Measurements from ENCODE around the gene NQO2.
"Not testable (repeated sequence)": the region's sequence is repeated elsewhere in the genome, so short reads cannot be mapped to it uniquely, and the experiment has no call there.

NQO2 gene

GRCh38 chr6:3005874-3006273, 6.2 kb downstream of the NQO2 start:
- H2BK5ac ChIP-seq (ENCODE audit: low read depth, low read length, poor library complexity, severe bottlenecking): no peak overlapping the region
- H2BK120ac ChIP-seq (ENCODE audit: low read depth, low read length): no peak overlapping the region
- no peak overlapping the region for H2BK12ac ChIP-seq (ENCODE audit: low read length in 2 of 2)
- H3K27me3 ChIP-seq (ENCODE audit: control insufficient read depth in 1 of 2, insufficient read depth in 1 of 2, low read length in 2 of 2): no peaks in the 10 kb centered on the region
- no peak for DNase-seq
- H2AK5ac ChIP-seq (ENCODE audit: low read length, severe bottlenecking): no peak overlapping the region
- no peak overlapping the region for H2BK15ac ChIP-seq (ENCODE audit: low read depth, poor library complexity, severe bottlenecking)
- H3K9me3 ChIP-seq (ENCODE audit: control insufficient read depth, low read length): peaks cover 13% of the 10 kb centered on the region
- H4K91ac ChIP-seq (ENCODE audit: low read length): no peak overlapping the region
- 99% methylated on average over 9 of the region's 9 CpGs for WGBS
- H2AFZ ChIP-seq (ENCODE audit: low read depth, low read length): no peak overlapping the region
- no peak overlapping the region for H3K4ac ChIP-seq (ENCODE audit: low read depth in 1 of 2, low read length in 2 of 2)
- no peaks in the 10 kb centered on the region for H3K79me1 ChIP-seq (replicated peaks; ENCODE audit: low read length, poor library complexity, severe bottlenecking)
- peaks cover 8 to 52% of the 10 kb centered on the region in 2 experiments for H3K36me3 ChIP-seq (ENCODE audit: control insufficient read depth in 1 of 2, insufficient read depth in 2 of 2, low read depth in 1 of 2, low read length in 2 of 2)
- no peak overlapping the region for H3K18ac ChIP-seq (ENCODE audit: low read depth in 1 of 2, low read length in 2 of 2)
- H4K8ac ChIP-seq (ENCODE audit: low read length): no peak overlapping the region
- no peak overlapping the region for H3K4me3 ChIP-seq (ENCODE audit: insufficient read depth in 1 of 2, low read depth in 1 of 2, low read length in 2 of 2)
- H3K23ac ChIP-seq (ENCODE audit: low read length in 2 of 2): no peak overlapping the region
- H3K27ac ChIP-seq (ENCODE audit: low read length, poor library complexity, severe bottlenecking): no peak overlapping the region
- H3K9ac ChIP-seq (ENCODE audit: low read length): no peak overlapping the region
- H3K4me2 ChIP-seq (ENCODE audit: low read length, poor library complexity, severe bottlenecking): no peak overlapping the region
- no peak overlapping the region for H3K14ac ChIP-seq (ENCODE audit: low read length in 2 of 2)
- no peaks in the 10 kb centered on the region for H3K4me1 ChIP-seq (ENCODE audit: control insufficient read depth, insufficient read depth, low read depth, low read length)

- Histone ChIP-seq H3K9ac (ENCODE audit: low read length) (no peak overlapping the region), H3K18ac (ENCODE audit: low read depth in 1 of 2, low read length in 2 of 2) (no peak overlapping the region), H3K27me3 (ENCODE audit: control insufficient read depth in 1 of 2, insufficient read depth in 1 of 2, low read length in 2 of 2) (no peaks in the 10 kb centered on the region), H2BK12ac (ENCODE audit: low read length in 2 of 2) (no peak overlapping the region), H3K4me2 (ENCODE audit: low read length, poor library complexity, severe bottlenecking) (no peak overlapping the region), H2AFZ (ENCODE audit: low read depth, low read length) (no peak overlapping the region), H3K27ac (ENCODE audit: low read length, poor library complexity, severe bottlenecking) (no peak overlapping the region), H2BK15ac (ENCODE audit: low read depth, poor library complexity, severe bottlenecking) (no peak overlapping the region), H3K4me3 (ENCODE audit: insufficient read depth in 1 of 2, low read depth in 1 of 2, low read length in 2 of 2) (no peak overlapping the region), H3K9me3 (ENCODE audit: control insufficient read depth, low read length) (peaks cover 19% of the 10 kb centered on the region), H3K4me1 (ENCODE audit: control insufficient read depth, insufficient read depth, low read depth, low read length) (no peaks in the 10 kb centered on the region), H3K79me1 (replicated peaks; ENCODE audit: low read length, poor library complexity, severe bottlenecking) (no peaks in the 10 kb centered on the region), H3K23ac (ENCODE audit: low read length in 2 of 2) (no peak overlapping the region), H2BK5ac (ENCODE audit: low read depth, low read length, poor library complexity, severe bottlenecking) (no peak overlapping the region), H2AK5ac (ENCODE audit: low read length, severe bottlenecking) (no peak overlapping the region), H3K14ac (ENCODE audit: low read length in 2 of 2) (no peak overlapping the region), H4K8ac (ENCODE audit: low read length) (no peak overlapping the region), H3K4ac (ENCODE audit: low read depth in 1 of 2, low read length in 2 of 2) (no peak overlapping the region), H2BK120ac (ENCODE audit: low read depth, low read length) (no peak overlapping the region), H3K36me3 (ENCODE audit: control insufficient read depth in 1 of 2, insufficient read depth in 2 of 2, low read depth in 1 of 2, low read length in 2 of 2) (peaks cover 8 to 58% of the 10 kb centered on the region in 2 experiments), H4K91ac (ENCODE audit: low read length) (no peak overlapping the region)
- 100% methylated on average over 2 of the region's 5 CpGs for WGBS
- DNase-seq: no peak
These were observed 6.8 kb downstream of the NQO2 start for GRCh38 chr6:3006476-3006875.

- H3K23ac ChIP-seq (ENCODE audit: low read length in 2 of 2): no peak overlapping the region
- no peaks in the 10 kb centered on the region for H3K4me1 ChIP-seq (ENCODE audit: control insufficient read depth, insufficient read depth, low read depth, low read length)
- H2AFZ ChIP-seq (ENCODE audit: low read depth, low read length): no peak overlapping the region
- H4K91ac ChIP-seq (ENCODE audit: low read length): no peak overlapping the region
- H3K27ac ChIP-seq (ENCODE audit: low read length, poor library complexity, severe bottlenecking): no peak overlapping the region
- no peak overlapping the region for H4K8ac ChIP-seq (ENCODE audit: low read length)
- WGBS: 97% methylated on average over 3 of the region's 3 CpGs
- H3K9ac ChIP-seq (ENCODE audit: low read length): no peak overlapping the region
- H2BK5ac ChIP-seq (ENCODE audit: low read depth, low read length, poor library complexity, severe bottlenecking): no peak overlapping the region
- no peak overlapping the region for H3K14ac ChIP-seq (ENCODE audit: low read length in 2 of 2)
- H2BK15ac ChIP-seq (ENCODE audit: low read depth, poor library complexity, severe bottlenecking): no peak overlapping the region
- H3K79me1 ChIP-seq (replicated peaks; ENCODE audit: low read length, poor library complexity, severe bottlenecking): no peaks in the 10 kb centered on the region
- H2AK5ac ChIP-seq (ENCODE audit: low read length, severe bottlenecking): no peak overlapping the region
- H3K4me2 ChIP-seq (ENCODE audit: low read length, poor library complexity, severe bottlenecking): no peak overlapping the region
- H3K27me3 ChIP-seq (ENCODE audit: control insufficient read depth in 1 of 2, insufficient read depth in 1 of 2, low read length in 2 of 2): no peaks in the 10 kb centered on the region
- H3K9me3 ChIP-seq (ENCODE audit: control insufficient read depth, low read length): peaks cover 29% of the 10 kb centered on the region
- H2BK120ac ChIP-seq (ENCODE audit: low read depth, low read length): no peak overlapping the region
- no peak for DNase-seq
- no peak overlapping the region for H3K4ac ChIP-seq (ENCODE audit: low read depth in 1 of 2, low read length in 2 of 2)
- no peak overlapping the region for H3K18ac ChIP-seq (ENCODE audit: low read depth in 1 of 2, low read length in 2 of 2)
- H3K36me3 ChIP-seq (ENCODE audit: control insufficient read depth in 1 of 2, insufficient read depth in 2 of 2, low read depth in 1 of 2, low read length in 2 of 2): peaks cover 8 to 69% of the 10 kb centered on the region in 2 experiments
- H3K4me3 ChIP-seq (ENCODE audit: insufficient read depth in 1 of 2, low read depth in 1 of 2, low read length in 2 of 2): no peak overlapping the region
- no peak overlapping the region for H2BK12ac ChIP-seq (ENCODE audit: low read length in 2 of 2)
These were observed 7.9 kb downstream of the NQO2 start for GRCh38 chr6:3007571-3007970.

- not testable (repeated sequence) for H3K14ac ChIP-seq (ENCODE audit: low read length in 2 of 2); H3K18ac ChIP-seq (ENCODE audit: low read depth in 1 of 2, low read length in 2 of 2); H3K4me2 ChIP-seq (ENCODE audit: low read length, poor library complexity, severe bottlenecking); H3K9ac ChIP-seq (ENCODE audit: low read length); H4K91ac ChIP-seq (ENCODE audit: low read length); H4K8ac ChIP-seq (ENCODE audit: low read length); H2BK15ac ChIP-seq (ENCODE audit: low read depth, poor library complexity, severe bottlenecking); H2AFZ ChIP-seq (ENCODE audit: low read depth, low read length); H3K4me3 ChIP-seq (ENCODE audit: insufficient read depth in 1 of 2, low read depth in 1 of 2, low read length in 2 of 2); H2BK120ac ChIP-seq (ENCODE audit: low read depth, low read length); H3K23ac ChIP-seq (ENCODE audit: low read length in 2 of 2); DNase-seq; H3K79me1 ChIP-seq (replicated peaks; ENCODE audit: low read length, poor library complexity, severe bottlenecking); H3K27ac ChIP-seq (ENCODE audit: low read length, poor library complexity, severe bottlenecking); H3K27me3 ChIP-seq (ENCODE audit: control insufficient read depth in 1 of 2, insufficient read depth in 1 of 2, low read length in 2 of 2); H3K4me1 ChIP-seq (ENCODE audit: control insufficient read depth, insufficient read depth, low read depth, low read length); H2BK5ac ChIP-seq (ENCODE audit: low read depth, low read length, poor library complexity, severe bottlenecking); H3K4ac ChIP-seq (ENCODE audit: low read depth in 1 of 2, low read length in 2 of 2); H2AK5ac ChIP-seq (ENCODE audit: low read length, severe bottlenecking); H2BK12ac ChIP-seq (ENCODE audit: low read length in 2 of 2)
- Histone ChIP-seq H3K9me3 (ENCODE audit: control insufficient read depth, low read length) (peaks cover 29% of the 10 kb centered on the region), H3K36me3 (ENCODE audit: control insufficient read depth in 1 of 2, insufficient read depth in 2 of 2, low read depth in 1 of 2, low read length in 2 of 2) (peaks cover 8 to 78% of the 10 kb centered on the region in 2 experiments)
- WGBS: 99% methylated on average over 17 of the region's 17 CpGs
These were observed 9.1 kb downstream of the NQO2 start for GRCh38 chr6:3008712-3009265.
